C1 segment of cervical spinal cord (tissue), 14 donors: ENCODE results near the gene MTA2.
"Not testable (repeated sequence)": the region's sequence is repeated elsewhere in the genome, so short reads cannot be mapped to it uniquely, and the experiment has no call there.

Experiments used
- DNase-seq, 14 donors: peaks; one replicate each; lab custom pipeline; 2025; lab: John Stamatoyannopoulos, UW

Gene MTA2

DNA sequence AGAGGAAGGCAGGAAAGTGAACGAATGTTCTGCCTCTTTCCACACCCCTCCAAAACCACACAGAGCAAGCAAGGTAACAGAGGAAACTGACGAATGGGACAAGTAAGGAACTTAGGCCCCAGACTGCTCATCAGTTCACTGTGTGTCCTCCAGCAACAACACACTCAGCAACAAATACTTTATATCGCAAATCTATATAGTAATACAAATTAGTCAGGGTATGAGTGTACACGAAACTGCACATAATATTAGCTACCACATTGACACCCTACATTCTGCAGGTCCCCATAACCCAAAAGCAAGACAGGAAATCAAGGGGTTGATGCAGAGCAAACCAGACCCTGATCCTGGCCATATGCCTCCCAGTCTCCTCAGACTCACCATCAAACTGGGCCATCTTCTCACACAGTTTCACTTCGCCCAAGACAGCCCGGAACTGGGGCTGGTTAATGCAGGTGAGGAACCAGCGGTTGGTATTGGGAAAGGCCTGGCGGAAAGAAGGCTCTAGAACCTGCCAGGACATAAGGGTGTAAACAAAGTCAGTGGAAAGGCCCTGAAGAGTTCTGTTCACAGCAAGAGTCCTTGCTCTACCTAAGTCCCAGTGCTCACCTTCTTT, 34.5 kb downstream of the MTA2 start:
- DNase-seq, result no peak

DNA sequence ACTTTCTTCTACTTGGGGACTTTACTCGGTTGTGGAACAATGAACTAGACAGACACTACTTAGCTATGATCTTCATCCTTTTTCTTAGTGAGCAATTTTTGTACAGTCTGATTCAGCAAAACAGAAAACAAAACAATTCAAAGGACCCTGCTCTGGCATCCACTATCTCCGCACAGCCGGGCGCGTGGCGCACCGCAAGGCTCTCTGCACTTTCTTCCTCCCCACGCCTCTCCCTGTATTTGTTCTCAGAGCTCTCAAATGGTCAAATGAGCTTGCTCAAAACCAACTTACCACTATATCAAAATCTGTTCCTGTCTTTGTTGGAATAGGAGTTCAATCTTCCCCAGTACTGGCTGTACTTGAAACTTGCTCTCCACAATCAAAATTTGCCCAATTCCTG, 35.4 kb downstream of the MTA2 start:
- DNase-seq, result no peak

- no peak for DNase-seq
Observed at GRCh38 chr11:62565100-62565802, 36.4 kb downstream of the MTA2 start.

GRCh38 chr11:62561677-62562230, 39.9 kb downstream of the MTA2 start:
- DNase-seq, result not testable (repeated sequence)

DNA sequence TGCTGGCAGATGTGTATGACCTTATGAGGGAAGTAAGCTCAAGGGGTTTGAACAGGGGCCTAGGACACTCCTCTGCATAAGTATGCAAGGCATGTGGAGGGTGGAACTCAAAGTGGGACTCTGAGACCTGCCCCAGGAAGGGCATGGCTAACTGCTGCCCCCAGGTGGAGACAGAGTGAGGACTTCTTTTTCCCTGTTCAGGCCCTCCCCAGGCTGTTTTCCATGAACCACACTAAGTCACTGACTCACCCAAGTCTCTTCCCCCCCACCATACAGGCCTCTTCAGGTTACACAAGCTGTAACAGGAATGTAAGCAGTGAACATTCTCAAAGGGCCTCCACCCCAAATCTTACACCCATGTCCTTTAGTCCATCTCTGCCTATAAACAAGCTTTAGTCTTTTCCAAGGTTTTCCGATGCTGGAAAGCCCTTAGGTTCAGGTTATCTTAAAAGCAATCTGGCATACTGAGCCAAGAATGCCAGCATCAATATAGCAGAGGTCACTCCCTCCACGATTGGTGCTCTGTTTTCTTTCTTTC, 41.0 kb downstream of the MTA2 start:
- DNase-seq, result peak in 4 of 14 donors; percentile 12 to 38 (median 20)

- DNase-seq, result not testable (repeated sequence)
Observed at GRCh38 chr11:62559626-62560025, 42.0 kb downstream of the MTA2 start.

- DNase-seq, result no peak
Observed at GRCh38 chr11:62559204-62559603, 42.5 kb downstream of the MTA2 start.

DNA sequence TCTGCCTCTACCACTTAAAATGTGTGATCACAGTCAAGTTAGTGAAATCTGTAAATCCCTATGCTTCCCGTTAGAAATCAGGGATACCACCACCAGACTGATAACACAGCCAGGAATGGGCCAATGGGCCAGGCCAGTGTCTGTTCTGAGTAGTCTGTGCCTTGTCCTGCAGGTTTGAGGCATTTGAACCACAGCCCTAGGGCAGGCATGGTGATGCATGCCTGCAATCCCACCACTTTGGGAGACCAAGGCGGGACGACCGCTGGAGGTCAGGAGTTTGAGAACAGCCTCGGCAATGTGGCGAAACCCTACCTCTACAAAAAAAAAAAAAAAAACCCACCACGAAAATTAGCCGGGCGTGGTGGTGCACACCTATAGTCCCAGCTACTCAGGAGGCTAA, 43.0 kb downstream of the MTA2 start:
- DNase-seq, result no peak

GRCh38 chr11:62556875-62557631, 44.6 kb downstream of the MTA2 start:
- DNase-seq, result no peak

DNA sequence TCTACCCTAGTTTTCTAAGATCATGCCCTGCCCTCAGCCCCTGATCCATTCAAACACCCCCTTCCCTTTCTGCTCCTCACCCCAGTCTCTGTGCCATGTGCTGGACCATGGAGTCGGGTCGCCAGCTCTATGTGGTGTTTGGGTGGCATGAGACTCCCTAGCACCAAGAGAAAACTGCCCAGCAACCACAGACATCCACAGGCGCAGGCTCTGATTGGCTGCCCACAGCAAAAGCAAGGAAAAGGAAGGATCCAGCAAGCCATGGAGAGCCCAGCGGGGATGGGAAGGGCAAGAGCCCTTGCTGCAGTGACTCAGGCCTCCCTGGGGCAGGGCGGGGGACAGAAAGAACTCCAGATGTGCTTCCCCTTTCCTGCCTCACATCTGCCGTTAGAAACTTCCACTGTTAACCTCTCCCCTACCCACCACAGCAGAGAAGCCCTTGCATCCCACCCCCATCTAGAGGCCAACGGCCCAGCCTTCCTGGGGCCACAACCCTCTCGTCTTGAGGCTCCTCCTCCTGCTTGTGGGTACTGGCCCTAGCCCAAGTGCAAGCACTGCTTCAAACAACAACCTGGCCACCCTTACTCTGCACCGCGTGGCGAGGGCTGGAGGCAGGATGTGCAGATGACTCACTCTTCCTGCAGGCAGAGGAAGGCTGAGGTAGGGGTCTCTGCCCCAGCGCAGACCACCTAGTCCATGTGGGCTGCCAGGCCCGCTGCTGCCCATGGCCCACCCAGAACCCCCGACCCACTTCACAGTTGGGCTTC, 45.4 kb downstream of the MTA2 start:
- DNase-seq, result peak in 12 of 14 donors; percentile 10 to 70 (median 42)

DNA sequence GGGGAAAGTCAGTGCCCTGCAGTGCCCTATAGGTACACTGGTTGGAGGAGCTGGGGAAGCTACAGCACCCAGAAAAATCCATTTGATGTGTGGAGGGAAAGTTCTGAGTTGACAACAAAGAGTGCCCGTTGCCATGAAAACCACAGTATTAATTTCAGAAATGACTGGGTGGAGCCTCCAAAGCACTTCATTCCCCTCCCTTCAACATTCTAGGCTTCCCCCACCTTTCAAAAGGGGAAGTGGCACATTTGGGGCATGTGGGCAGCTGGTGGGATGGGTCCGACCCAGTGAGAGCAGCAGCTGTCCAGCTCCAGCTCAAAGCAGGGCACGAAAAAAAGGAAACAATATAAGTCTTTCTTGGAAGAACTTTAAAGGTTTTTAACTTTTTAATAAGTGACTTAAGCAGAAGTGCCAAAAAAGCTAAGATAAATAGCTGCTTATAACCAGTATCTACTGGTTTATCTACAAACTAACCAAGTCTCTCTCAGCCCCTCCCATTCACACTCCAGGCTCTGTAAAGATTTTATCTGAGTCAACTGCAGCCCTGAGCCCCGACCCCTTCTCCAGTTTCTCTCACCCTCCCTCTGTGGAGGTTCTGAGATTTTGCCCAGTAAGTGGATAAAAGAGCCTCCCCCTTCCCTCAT, 46.1 kb downstream of the MTA2 start:
- DNase-seq, result peak in 3 of 14 donors; percentile 7 to 21 (median 13)

GRCh38 chr11:62554387-62555167, 47.1 kb downstream of the MTA2 start:
- no peak for DNase-seq

GRCh38 chr11:62553839-62554361, 47.8 kb downstream of the MTA2 start:
- no peak for DNase-seq

DNA sequence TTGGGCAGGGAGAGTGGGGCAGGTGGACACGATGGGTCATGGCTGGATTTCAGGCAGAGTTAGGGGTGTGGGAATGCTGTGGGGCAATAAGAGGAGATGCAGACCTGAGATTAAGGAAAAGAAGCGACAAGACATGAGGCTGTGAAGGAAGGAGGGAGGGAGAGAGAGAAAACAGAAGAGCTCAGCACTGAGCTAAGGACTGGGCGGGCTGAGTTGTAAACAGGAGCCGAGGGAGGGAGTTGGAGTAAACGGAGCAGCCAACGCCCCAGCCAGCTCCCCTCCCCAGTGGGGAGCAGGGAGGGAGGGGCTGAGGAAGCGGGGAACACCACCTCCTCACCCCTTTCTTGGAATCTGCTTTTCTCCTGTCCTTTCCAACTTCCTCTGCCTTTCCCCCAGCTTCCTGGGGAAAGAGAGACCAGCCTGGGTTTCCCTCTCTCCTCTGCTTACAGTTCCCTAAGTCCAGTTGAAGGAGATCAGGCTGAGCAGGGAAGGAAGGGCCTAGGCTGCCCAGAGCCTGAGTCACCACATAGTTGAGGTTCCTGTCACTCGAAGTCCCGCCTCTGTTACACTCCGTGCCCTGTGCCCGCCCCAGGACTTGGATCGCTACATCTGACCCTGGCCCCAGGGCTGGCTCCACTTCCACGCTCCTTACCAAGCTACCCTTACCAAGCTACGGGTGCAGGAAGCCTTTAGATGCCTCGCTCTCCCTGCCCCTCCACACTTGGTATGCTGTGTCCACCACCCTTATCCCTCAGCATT, 48.4 kb downstream of the MTA2 start:
- peak in 5 of 14 donors; percentile 14 to 59 (median 31) for DNase-seq

DNA sequence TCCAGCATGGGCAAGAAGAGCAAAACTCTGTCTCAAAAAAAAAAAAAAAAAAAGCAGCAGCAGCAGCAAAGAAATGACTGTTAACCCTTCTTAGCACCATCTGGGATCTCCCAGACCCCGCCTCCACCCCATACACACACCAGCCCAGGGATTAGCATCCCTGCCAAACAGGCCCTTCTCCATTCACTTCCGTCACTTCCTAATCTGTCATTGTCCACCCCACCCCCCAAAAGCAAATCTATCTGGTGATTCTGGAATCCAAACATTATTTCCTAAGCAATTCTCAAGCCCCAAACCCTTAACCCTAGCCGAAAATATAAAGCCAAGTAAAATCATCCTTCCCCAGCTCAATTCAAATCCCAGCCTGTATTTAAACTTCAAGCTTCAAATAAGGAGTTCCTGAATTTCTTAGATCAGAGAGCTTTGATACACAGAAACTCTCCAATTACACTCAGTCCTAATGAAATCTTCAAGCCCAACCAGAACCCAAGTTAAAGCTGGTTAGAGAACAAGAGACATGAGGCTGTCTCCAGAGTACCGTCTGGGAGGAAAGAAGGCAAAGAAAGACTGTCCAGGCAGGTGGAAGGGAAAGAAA, 49.1 kb downstream of the MTA2 start:
- no peak for DNase-seq

- not testable (repeated sequence) for DNase-seq
Observed at GRCh38 chr11:62550478-62550877, 51.2 kb downstream of the MTA2 start.

DNA sequence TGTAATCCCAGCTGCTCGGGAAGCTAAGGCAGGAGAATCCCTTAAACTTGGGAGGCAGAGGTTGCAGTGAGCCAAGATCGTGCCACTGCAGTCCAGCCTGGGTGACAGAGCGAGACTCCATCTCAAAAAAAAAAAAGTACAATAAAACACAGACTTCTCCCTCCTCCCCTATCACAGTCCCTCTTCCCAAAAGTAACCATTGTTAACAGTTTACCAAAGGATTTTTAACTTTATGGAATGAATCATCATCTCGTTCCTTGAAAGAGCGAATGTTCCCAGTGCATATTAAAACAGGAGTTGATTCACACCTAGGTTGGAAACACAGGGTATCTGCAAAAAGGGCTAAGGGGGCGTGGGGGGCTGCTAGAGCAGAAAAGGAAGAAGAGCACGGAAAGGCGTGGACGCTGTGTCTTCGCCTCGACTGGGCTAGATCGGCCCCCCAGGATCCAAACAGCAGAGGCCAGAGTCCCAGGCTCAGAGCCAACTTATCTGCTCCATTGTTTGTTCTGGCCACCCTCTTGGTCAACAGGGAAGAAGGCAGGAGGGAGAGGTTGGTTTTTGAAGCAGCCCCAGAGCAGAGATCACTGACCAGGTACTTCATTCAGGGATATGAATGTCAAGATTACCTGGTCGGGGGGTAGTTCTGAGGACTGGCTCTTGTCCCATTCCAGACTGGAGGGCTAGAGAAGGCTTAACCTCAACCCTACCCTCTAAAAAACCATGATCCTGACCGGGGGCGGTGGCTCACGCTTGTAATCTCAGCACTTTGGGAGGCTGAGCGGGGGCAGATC, 52.9 kb downstream of the MTA2 start:
- DNase-seq, result no peak
